ENCODE measurements around the gene CMIP.

CMIP gene

DNA sequence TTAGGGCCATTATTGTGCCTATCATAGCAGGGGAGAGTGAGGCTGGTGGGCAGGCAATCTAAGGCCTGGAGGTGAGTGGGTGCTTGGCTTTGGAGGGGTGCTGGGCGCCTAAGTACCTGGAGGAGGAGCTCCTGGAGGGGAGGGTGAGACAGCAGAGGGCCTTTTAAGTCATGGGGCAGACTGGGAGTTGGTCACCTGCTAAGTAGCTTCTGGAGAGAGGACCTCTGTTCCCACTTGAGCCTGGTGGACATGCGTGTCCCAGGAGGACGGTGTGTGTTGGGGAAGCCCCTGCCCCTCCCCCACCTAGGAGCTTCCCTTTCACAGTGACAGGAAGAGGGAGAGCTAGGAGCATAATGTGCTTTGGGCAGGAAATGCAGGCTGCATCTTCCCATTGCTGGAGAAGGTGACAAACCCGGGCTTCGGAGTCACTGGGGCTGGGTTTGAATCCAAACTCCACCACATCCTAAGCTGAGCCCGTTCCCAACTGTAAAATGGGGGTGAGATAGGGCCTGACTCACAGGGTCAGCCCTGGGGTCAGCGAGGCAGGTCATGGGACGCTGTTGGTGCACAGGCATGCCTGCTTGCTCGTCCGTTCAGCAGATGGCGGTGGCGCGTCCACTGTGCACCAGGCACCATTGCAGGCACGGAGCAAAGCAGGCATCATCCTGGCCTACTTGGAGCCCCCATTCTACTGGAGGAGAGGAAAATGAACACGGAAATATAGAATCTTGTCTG is 37.9 kb downstream of the CMIP start:
- no peak for DNase-seq

GRCh38 chr16:81483064-81483969 is 38.7 kb downstream of the CMIP start:
- DNase-seq = no peak

DNA sequence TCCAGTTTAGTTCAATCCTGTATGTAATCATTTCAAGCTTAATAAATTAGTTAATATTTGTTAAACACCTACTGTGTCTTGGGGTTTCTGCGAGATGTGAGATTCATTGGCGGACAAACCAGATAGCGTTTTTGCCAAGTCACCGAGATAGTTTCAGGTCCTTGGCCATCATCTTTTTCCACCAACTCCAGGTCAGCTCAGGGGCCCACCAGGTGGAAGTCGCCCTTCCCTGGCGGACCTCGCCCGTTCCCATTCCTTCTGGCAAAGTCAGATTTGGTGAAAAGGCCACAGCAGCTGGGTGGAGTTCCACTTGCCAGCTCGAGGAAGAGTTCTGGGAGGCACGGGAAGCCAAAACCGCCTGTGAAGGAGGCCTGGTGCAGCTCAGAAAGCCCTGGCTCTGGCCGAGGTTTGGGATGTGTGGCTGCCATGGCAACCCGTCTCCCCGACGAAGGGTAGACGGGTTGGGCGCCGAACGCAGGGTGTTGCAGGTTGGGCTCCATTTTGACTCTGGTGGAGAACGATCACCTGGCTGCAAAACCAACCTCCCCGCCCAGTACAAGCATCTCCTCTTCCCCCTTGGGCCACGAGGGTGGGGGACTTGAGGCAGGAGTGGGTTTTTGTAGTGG is 39.5 kb downstream of the CMIP start:
- no peak for DNase-seq

GRCh38 chr16:81484908-81485624 is 40.5 kb downstream of the CMIP start:
- DNase-seq = no peak

- no peak for DNase-seq
These were observed 41.4 kb downstream of the CMIP start for GRCh38 chr16:81485824-81486539.

DNA sequence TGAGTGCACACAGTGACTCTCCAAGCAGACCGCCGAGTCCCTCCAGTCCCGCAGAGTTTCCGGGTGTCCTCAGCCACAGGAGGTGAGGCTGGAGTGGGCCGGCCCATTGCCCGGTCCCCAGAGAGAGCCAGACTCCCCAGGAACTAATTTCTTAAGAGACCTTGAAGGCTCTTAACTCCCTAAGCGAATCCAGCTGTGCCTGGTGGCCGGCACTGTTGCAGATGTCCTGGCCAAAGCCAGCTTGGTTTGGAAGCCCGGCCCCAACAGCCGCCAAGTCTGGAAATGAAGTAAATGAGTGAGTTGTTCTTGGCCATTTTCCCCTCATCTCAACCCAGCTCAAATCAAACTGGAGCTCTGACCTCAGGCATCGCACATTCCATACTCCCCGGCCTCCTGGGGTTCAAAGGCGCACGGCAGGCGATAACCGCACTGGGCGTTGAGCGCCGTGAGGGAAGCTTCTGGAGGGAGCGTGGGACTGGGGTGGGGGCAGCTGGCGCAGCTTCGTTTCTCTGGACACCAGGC is 42.0 kb downstream of the CMIP start:
- no peak for DNase-seq

GRCh38 chr16:81487301-81487720 is 42.7 kb downstream of the CMIP start:
- DNase-seq = no peak

- no peak for DNase-seq
These were observed 44.2 kb downstream of the CMIP start for GRCh38 chr16:81488687-81489411.

DNA sequence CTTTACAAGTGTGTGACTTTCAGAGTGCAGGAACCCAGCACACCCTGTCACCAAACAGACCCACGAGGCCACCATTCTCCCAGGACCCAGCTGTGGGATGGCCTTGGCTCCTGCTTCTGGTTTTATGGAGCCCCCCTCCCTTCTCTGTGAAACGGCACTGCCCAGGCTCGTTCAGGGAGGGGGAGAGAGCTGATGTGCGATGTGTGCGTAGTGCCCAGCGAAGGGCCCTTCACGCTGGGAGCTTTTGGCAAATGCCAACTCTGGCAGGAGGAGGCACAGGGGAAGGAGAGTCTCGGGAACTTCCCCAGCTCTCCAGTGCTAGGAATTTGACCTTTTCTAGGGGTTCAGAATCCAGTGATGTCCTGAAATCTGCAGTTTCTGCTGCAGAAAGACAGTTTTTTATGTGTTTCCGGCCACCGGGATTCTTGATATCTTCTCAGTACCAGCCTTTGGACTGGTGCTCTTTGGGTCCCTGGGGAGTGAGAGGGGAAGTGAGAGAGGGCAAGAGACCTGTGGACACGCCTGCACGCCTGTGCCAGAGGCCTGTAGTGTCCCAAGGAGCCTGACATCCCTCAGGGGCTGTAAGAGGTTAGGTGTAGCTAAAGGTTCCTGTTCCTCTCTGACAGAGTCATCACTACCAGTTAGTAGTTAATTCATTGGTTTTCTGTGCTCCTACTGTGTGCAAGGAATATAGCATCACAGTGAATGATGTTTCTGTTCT is 45.1 kb downstream of the CMIP start:
- no peak for DNase-seq

- DNase-seq = no peak
These were observed 47.1 kb downstream of the CMIP start for GRCh38 chr16:81491541-81492188.

- no peak for DNase-seq
These were observed 47.7 kb downstream of the CMIP start for GRCh38 chr16:81492311-81492761.

GRCh38 chr16:81492965-81493754 is 48.6 kb downstream of the CMIP start:
- no peak for DNase-seq

DNA sequence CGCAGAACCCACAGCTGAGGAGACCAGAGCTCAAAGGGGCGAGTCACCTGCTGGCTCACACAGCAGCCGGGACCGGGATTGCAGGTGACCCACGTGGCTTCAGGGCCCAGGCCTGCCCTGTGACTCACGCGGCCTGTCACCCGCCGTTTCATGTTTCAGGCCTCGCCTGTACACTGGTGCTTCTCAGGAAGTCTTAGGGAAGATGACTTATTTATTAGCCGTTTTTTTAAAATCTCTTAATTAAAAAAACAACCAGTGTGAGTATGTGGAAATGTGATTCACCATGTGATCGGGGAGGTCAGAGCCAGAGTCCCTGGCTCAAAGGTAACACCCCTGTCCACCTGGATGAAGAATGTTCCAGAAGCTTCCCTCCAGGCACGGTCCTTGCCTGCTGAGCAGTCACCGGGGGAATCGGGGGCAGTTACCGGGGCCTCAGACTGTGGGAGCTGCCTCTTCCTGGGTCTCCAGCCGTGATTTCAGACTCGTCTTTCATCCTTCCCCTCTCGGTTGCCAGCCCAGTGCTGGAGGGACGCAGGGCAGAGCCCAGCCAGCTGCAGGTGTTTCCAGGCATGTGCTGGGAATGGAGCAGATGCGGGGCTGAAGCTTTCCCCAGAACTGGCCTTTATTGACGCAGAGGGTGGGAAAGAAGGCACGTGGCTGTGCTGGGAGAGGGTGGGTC is 49.3 kb downstream of the CMIP start:
- DNase-seq = peak; percentile 12

- DNase-seq = no peak
These were observed 49.8 kb downstream of the CMIP start for GRCh38 chr16:81494434-81494806.

GRCh38 chr16:81494888-81495287 is 50.3 kb downstream of the CMIP start:
- DNase-seq = no peak

- no peak for DNase-seq
These were observed 51.0 kb downstream of the CMIP start for GRCh38 chr16:81495321-81496234.

GRCh38 chr16:81496321-81496720 is 51.7 kb downstream of the CMIP start:
- no peak for DNase-seq

Measured in DMS153 (cell line).